Measurements from ENCODE around the gene HSD3B7.
A peak's percentile ranks its signal among the peaks of the same experiment; 100 is the strongest.

GRCh38 chr16:30957456-30958174, 27.4 kb upstream of the HSD3B7 start, which contains the start of gene SETD1A:
- TF ChIP-seq CTCF (IDR thresholded peaks at IDR 0.05) (peak in 4 of 6 experiments; percentile 5 to 43 (median 15)), POLR2AphosphoS5 (IDR thresholded peaks at IDR 0.05) (peak; percentile 61 to 70), POLR2A (IDR thresholded peaks at IDR 0.05) (peak in 2 of 4 donors; percentile 37 to 69), EP300 (IDR thresholded peaks at IDR 0.05) (no peak)
